GM12878 (cell line): ENCODE measurements around the gene MAP3K4. TPM values are rescaled to one million over a fixed set of nuclear protein-coding genes. Genes with fewer than 3 reads are reported as not detected.

Experiments
- ATAC-seq: fragments of 200-7000 bp; cut with Tn5 transposase; 3 replicates; pipeline ENCODE4 v1.9.1; 2020; ENCODE audit warnings: mild to moderate bottlenecking, moderate library complexity
- BruUV-seq: library from RNA; stranded (reverse); fragments of 400-500 nt; replicated peaks from 2 replicates; lab custom pipeline; 2021; lab: Mats Ljungman, UMichigan
- CTCF ChIA-PET: fragments of 300-600 bp; sonication (Branson Sonifier 250); formaldehyde crosslinking; extraction: SDS; loops from one replicate; lab custom pipeline; 2021; ENCODE audit warnings: inconsistent platforms; lab: Yijun Ruan, JAX
- POLR2A ChIA-PET: fragments of 350-600 bp; formaldehyde crosslinking; extraction: SDS; loops from one replicate; lab custom pipeline; 2021; ENCODE audit warnings: inconsistent platforms; lab: Charles Lee
- RAD21 ChIA-PET: fragments of 300-600 bp; sonication (Branson Sonifier 250); formaldehyde crosslinking; loops from one replicate; lab custom pipeline; 2023; ENCODE audit warnings: antibody characterized with exemption; ENCODE audit not compliant: unreplicated experiment; lab: Charles Lee
- SMC1A ChIA-PET: fragments of 300-600 bp; sonication (Branson Sonifier 250); formaldehyde crosslinking; loops from one replicate; lab custom pipeline; 2023; ENCODE audit not compliant: unreplicated experiment, uncharacterized antibody; lab: Charles Lee
- DNase-seq: peaks from one replicate; pipeline ENCODE4 v3.0.0-alpha.2; 2011; ENCODE audit warnings: low read depth, low spot score
- FAIRE-seq: peaks from 3 replicates; lab custom pipeline; 2011; peaks lifted over from hg19 to GRCh38; lab: Jason Lieb, UNC
- H2AFZ ChIP-seq: 2 replicates; pipeline ENCODE4 v1.6.0; 2011; ENCODE audit warnings: low read depth, low read length, control low read depth; ENCODE audit not compliant: control insufficient read depth
- H3K27ac ChIP-seq: 2 replicates; pipeline ENCODE4 v1.5.1; 2011; ENCODE audit warnings: control low read depth; ENCODE audit not compliant: control insufficient read depth, insufficient read depth
- H3K27me3 ChIP-seq, 2 experiments: replicated peaks in 1 of 2; 2 replicates each; pipeline versions ENCODE4 v1.6.0 to v1.6.1; 2011; ENCODE audit warnings: low read length in 1 of 2; ENCODE audit not compliant: control insufficient read depth in 2 of 2, insufficient read depth in 2 of 2
- H3K36me3 ChIP-seq, 2 experiments: 2 replicates each; pipeline ENCODE4 v1.5.1; 2011; ENCODE audit warnings: low read length in 1 of 2; ENCODE audit not compliant: control insufficient read depth in 2 of 2, insufficient read depth in 2 of 2
- H3K4me1 ChIP-seq: 2 replicates; pipeline ENCODE4 v1.6.1; 2011; ENCODE audit warnings: mild to moderate bottlenecking, low read length, moderate library complexity, mixed read lengths; ENCODE audit not compliant: control insufficient read depth, insufficient read depth
- H3K4me2 ChIP-seq: 2 replicates; pipeline ENCODE4 v1.6.0; 2011; ENCODE audit warnings: control low read depth; ENCODE audit not compliant: control insufficient read depth, insufficient read depth
- H3K4me3 ChIP-seq: fragments of 200-600 bp; sonication (generic); 2 replicates; pipeline ENCODE4 v1.5.1; 2016
- H3K79me2 ChIP-seq: 2 replicates; pipeline ENCODE4 v1.6.0; 2011; ENCODE audit warnings: low read length; ENCODE audit not compliant: control insufficient read depth, insufficient read depth
- H3K9ac ChIP-seq: 2 replicates; pipeline ENCODE4 v1.8.0; 2011; ENCODE audit warnings: low read length, control low read depth, mixed read lengths; ENCODE audit not compliant: control insufficient read depth, insufficient read depth
- H3K9me3 ChIP-seq: replicated peaks from 3 replicates; pipeline ENCODE4 v1.5.1; 2011; ENCODE audit warnings: mild to moderate bottlenecking, low read length; ENCODE audit not compliant: control insufficient read depth, insufficient read depth
- H4K20me1 ChIP-seq: 2 replicates; pipeline ENCODE4 v1.6.0; 2011; ENCODE audit not compliant: control insufficient read depth, insufficient read depth
- BRCA1 ChIP-seq: IDR thresholded peaks from 2 replicates; pipeline ENCODE4 v1.6.1; 2011; ENCODE audit warnings: low read depth, low read length, improper control_type of control experiment
- CREM ChIP-seq: IDR thresholded peaks from 2 replicates; pipeline ENCODE4 v1.6.1; 2014; ENCODE audit warnings: antibody characterized with exemption, low read depth
- EZH2 ChIP-seq: IDR thresholded peaks from 2 replicates; pipeline ENCODE4 v1.6.1; 2012; ENCODE audit warnings: low read depth, mild to moderate bottlenecking, control low read depth, inconsistent platforms, low read length, borderline replicate concordance; ENCODE audit not compliant: control insufficient read depth
- FOXK2 ChIP-seq: fragments of 450-650 bp; IDR thresholded peaks from 2 replicates; pipeline ENCODE4 v1.6.1; 2017; ENCODE audit warnings: mild to moderate bottlenecking, moderate library complexity
- IKZF1 ChIP-seq: fragments of 450-650 bp; conservative IDR thresholded peaks from 2 replicates; pipeline ENCODE4 v1.6.1; 2017; ENCODE audit warnings: antibody characterized with exemption, mild to moderate bottlenecking
- KDM1A ChIP-seq: fragments of 200-600 bp; sonication (generic); IDR thresholded peaks from 2 replicates; pipeline ENCODE4 v1.6.1; 2016; ENCODE audit warnings: borderline replicate concordance
- PAX5 ChIP-seq: IDR thresholded peaks from 2 replicates; pipeline ENCODE4 v1.6.1; 2011; ENCODE audit warnings: low read depth, low read length, borderline replicate concordance
- POLR2AphosphoS5 ChIP-seq: IDR thresholded peaks from 2 replicates; pipeline ENCODE4 v1.6.1; 2011; ENCODE audit warnings: mild to moderate bottlenecking, low read length, inconsistent platforms
- SUZ12 ChIP-seq: fragments of 200-600 bp; sonication (generic); IDR thresholded peaks from one replicate; pipeline ENCODE4 v1.6.1; 2018; ENCODE audit warnings: antibody characterized with exemption, mild to moderate bottlenecking; ENCODE audit not compliant: unreplicated experiment
- WRNIP1 ChIP-seq: IDR thresholded peaks from 2 replicates; pipeline ENCODE4 v1.6.1; 2011; ENCODE audit warnings: low read depth, low read length, improper control_type of control experiment, borderline replicate concordance
- YBX1 ChIP-seq: fragments of 450-650 bp; IDR thresholded peaks from 2 replicates; pipeline ENCODE4 v1.6.1; 2016; ENCODE audit warnings: antibody characterized with exemption
- ZBED1 ChIP-seq: IDR thresholded peaks from 2 replicates; pipeline ENCODE4 v1.6.1; 2016; ENCODE audit warnings: borderline replicate concordance
- ZNF217 ChIP-seq: fragments of 450-650 bp; IDR thresholded peaks from 2 replicates; pipeline ENCODE4 v1.6.1; 2017; ENCODE audit warnings: antibody characterized with exemption, mild to moderate bottlenecking
- WGBS: methylation state at CpG from one replicate; pipeline ENCODE4 v1.1.6; 2016; ENCODE audit warnings: low lambda C conversion rate; ENCODE audit not compliant: insufficient replicate concordance, insufficient coverage; ENCODE audit errors: missing lambda C conversion rate; 5-methylcytosine and 5-hydroxymethylcytosine counted together
- in situ Hi-C: fragments of 300-500 bp; cut with MboI; formaldehyde crosslinking; loops from 9 replicates; pipeline ENCODE4 v1.14.3; 2018; ENCODE audit warnings: mixed read lengths
- intact Hi-C: fragments of 100-400 bp; cut with micrococcal nuclease; formaldehyde crosslinking; loops from one replicate; pipeline ENCODE4 v1.14.2; 2022; ENCODE audit not compliant: unreplicated experiment
- polyA plus RNA-seq, 11 experiments: library from polyadenylated mRNA; depleted of rRNA in 4 of 11; unstranded in 6 of 11; stranded (reverse) in 5 of 11; fragments of >200 nt; fragmentation: Nextera tagmentation in 4 of 11; fragmentation: Illumina TruSeq in 1 of 11; extraction: Ambion mirVana in 4 of 11; extraction: Trizol in 1 of 11; gene quantifications; 1 replicate in 1 of 11; 2 replicates in 10 of 11; pipeline versions ENCODE4 v1.2.1 to v1.2.3, GENCODE V29; 2011 to 2016; ENCODE audit warnings: inconsistent platforms in 2 of 11, missing spikeins in 2 of 11, low read depth in 1 of 11
- total RNA-seq, 4 experiments: library from RNA; depleted of rRNA in 3 of 4; stranded (reverse); fragments of >200 nt in 3 of 4; fragmentation: Illumina TruSeq in 1 of 4; extraction: Trizol in 1 of 4; gene quantifications; 2 replicates each; pipeline versions ENCODE4 v1.2.1 to v1.2.3, GENCODE V29; 2013 to 2021
- TF ChIP-seq, protein P1 (sequence below): fragments of 450-650 bp; IDR thresholded peaks from 2 replicates; pipeline ENCODE4 v1.6.1; 2018; ENCODE audit warnings: mild to moderate bottlenecking, low read depth, moderate library complexity; ENCODE audit not compliant: partially characterized antibody
- TF ChIP-seq, protein P2 (sequence below): fragments of 450-650 bp; IDR thresholded peaks from 2 replicates; pipeline ENCODE4 v1.6.1; 2017; ENCODE audit warnings: low read depth, mild to moderate bottlenecking, moderate library complexity

MAP3K4 gene
- total and polyA plus RNA-seq, 10 of the 15 experiments (the other 5 are each of a cell fraction or from before 2014, with no cell fraction given) = 14.0 to 44.5 (median 23.1) TPM

DNA sequence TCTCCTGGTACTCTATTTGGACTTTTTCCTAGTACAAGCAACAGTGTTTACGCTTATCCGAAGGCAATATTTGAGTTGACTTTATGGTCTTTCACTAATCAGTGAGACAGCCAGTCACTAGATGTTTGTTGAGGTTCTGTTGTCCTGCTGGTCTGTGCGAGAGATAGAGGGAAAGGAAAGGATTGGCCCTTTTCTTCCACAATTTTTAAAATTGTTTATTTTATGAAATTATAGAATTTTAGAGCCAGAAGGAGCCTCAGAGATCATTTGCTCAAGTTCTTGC is 44.4 kb downstream of the MAP3K4 start:
- DNase-seq (no peak), FAIRE-seq (no peak), ATAC-seq (no peak)
- ChIA-PET RAD21 (interaction anchor here (1.4 kb wide), 1 partner anchor 15 kb away, joined by 3 read pairs; no protein-coding TSS in a partner anchor), SMC1A (interaction anchor here (4.9 kb wide), 1 partner anchor 7 kb away, joined by 39 read pairs; no protein-coding TSS in a partner anchor), CTCF (interaction anchor here (1.0 to 1.6 kb wide), 2 partner anchors 43 to 335 kb away, joined by 5 read pairs; no protein-coding TSS in a partner anchor), POLR2A (no interaction called here)
- no peaks in the 10 kb centered on the region for H4K20me1 ChIP-seq
- H3K9me3 ChIP-seq = no peaks in the 10 kb centered on the region
- 100% methylated on average over 3 of the region's 3 CpGs for WGBS
- no peak overlapping the region for H3K4me3 ChIP-seq
- no peak for TF ChIP-seq ZNF217
- TF ChIP-seq YBX1 = no peak
- TF ChIP-seq, protein P1, sequence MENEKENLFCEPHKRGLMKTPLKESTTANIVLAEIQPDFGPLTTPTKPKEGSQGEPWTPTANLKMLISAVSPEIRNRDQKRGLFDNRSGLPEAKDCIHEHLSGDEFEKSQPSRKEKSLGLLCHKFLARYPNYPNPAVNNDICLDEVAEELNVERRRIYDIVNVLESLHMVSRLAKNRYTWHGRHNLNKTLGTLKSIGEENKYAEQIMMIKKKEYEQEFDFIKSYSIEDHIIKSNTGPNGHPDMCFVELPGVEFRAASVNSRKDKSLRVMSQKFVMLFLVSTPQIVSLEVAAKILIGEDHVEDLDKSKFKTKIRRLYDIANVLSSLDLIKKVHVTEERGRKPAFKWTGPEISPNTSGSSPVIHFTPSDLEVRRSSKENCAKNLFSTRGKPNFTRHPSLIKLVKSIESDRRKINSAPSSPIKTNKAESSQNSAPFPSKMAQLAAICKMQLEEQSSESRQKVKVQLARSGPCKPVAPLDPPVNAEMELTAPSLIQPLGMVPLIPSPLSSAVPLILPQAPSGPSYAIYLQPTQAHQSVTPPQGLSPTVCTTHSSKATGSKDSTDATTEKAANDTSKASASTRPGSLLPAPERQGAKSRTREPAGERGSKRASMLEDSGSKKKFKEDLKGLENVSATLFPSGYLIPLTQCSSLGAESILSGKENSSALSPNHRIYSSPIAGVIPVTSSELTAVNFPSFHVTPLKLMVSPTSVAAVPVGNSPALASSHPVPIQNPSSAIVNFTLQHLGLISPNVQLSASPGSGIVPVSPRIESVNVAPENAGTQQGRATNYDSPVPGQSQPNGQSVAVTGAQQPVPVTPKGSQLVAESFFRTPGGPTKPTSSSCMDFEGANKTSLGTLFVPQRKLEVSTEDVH = no peak
- no peak for TF ChIP-seq PAX5
- TF ChIP-seq KDM1A = no peak
- TF ChIP-seq, protein P2, sequence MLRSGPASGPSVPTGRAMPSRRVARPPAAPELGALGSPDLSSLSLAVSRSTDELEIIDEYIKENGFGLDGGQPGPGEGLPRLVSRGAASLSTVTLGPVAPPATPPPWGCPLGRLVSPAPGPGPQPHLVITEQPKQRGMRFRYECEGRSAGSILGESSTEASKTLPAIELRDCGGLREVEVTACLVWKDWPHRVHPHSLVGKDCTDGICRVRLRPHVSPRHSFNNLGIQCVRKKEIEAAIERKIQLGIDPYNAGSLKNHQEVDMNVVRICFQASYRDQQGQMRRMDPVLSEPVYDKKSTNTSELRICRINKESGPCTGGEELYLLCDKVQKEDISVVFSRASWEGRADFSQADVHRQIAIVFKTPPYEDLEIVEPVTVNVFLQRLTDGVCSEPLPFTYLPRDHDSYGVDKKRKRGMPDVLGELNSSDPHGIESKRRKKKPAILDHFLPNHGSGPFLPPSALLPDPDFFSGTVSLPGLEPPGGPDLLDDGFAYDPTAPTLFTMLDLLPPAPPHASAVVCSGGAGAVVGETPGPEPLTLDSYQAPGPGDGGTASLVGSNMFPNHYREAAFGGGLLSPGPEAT = no peak
- TF ChIP-seq EZH2 = no peak
- TF ChIP-seq POLR2AphosphoS5 = no peak
- TF ChIP-seq SUZ12 = no peak
- TF ChIP-seq ZBED1 = no peak
- TF ChIP-seq FOXK2 = no peak
- no peak for TF ChIP-seq CREM
- TF ChIP-seq IKZF1 = no peak
- no peak for TF ChIP-seq BRCA1
- TF ChIP-seq WRNIP1 = no peak
- H3K27ac ChIP-seq = peak overlapping the region; percentile 12; the same call in 1 of the 2 replicates
- peaks cover 2 to 11% of the 10 kb centered on the region in 2 experiments; a peak in 3 of 4 replicates for H3K36me3 ChIP-seq
- H3K27me3 ChIP-seq = no peaks in the 10 kb centered on the region
- H3K79me2 ChIP-seq = peaks cover 40% of the 10 kb centered on the region
- H3K4me1 ChIP-seq = peaks cover 33% of the 10 kb centered on the region
- H3K4me2 ChIP-seq = no peak overlapping the region
- H3K9ac ChIP-seq = no peak overlapping the region
- in situ Hi-C loops (no loop called here), intact Hi-C loops (no loop called here)
- BruUV-seq = no TSS peak
- H2AFZ ChIP-seq = no peak overlapping the region
